HUES64 (cell line): ENCODE results near the gene RNU6-7. TPM values are rescaled to one million over a fixed set of nuclear protein-coding genes. Genes with fewer than 3 reads are reported as not detected.
A peak's percentile ranks its signal among the peaks of the same experiment; 100 is the strongest.

Experiments used
- H3K27ac ChIP-seq: 2 replicates; pipeline ENCODE4 v1.7.0; 2013; ENCODE audit warnings: low read depth, low read length, inconsistent platforms
- H3K27me3 ChIP-seq: 2 replicates; pipeline ENCODE4 v1.6.1; 2013; ENCODE audit warnings: mild to moderate bottlenecking, low read length; ENCODE audit not compliant: insufficient read depth
- H3K36me3 ChIP-seq: 2 replicates; pipeline ENCODE4 v1.6.1; 2013; ENCODE audit warnings: mild to moderate bottlenecking, low read length; ENCODE audit not compliant: insufficient read depth
- H3K4me1 ChIP-seq: 2 replicates; pipeline ENCODE4 v1.6.1; 2013; ENCODE audit warnings: mild to moderate bottlenecking, low read length, moderate library complexity; ENCODE audit not compliant: insufficient read depth
- H3K4me3 ChIP-seq: 2 replicates; pipeline ENCODE4 v1.5.1; 2013; ENCODE audit warnings: mild to moderate bottlenecking, low read length, moderate library complexity
- H3K9ac ChIP-seq: 2 replicates; pipeline ENCODE4 v1.6.1; 2013; ENCODE audit warnings: mild to moderate bottlenecking, low read depth, low read length
- H3K9me3 ChIP-seq: 2 replicates; pipeline ENCODE4 v1.6.1; 2013; ENCODE audit warnings: low read depth, low read length; ENCODE audit not compliant: insufficient read depth
- WGBS: fragments of 150-250, 120-280 bp; methylation state at CpG from one replicate; pipeline ENCODE4 v1.1.7; 2013; ENCODE audit warnings: missing lambda C conversion rate; 5-methylcytosine and 5-hydroxymethylcytosine counted together
- polyA plus RNA-seq, 2 experiments: library from polyadenylated mRNA; stranded (reverse); fragments of 50-300 nt; gene quantifications; one replicate each; pipeline ENCODE4 v1.2.3, GENCODE V29; 2013

RNU6-7 gene
- polyA plus RNA-seq (2013, experiment 1 of 2) = under 0.01 TPM
- polyA plus RNA-seq (2013, experiment 2 of 2) = under 0.01 TPM

GRCh38 chr14:32201816-32202490 lies at the start of gene RNU6-7:
TSS of gene RNU6-7 (plus strand) at chr14:32202045.
- peak within 1 kb of the TSS; percentile 88 for H3K9ac ChIP-seq
- peak within 1 kb of the TSS; percentile 72 for H3K27ac ChIP-seq
- no peaks in the 10 kb centered on the region for H3K36me3 ChIP-seq
- 1% methylated on average over 40 of the region's 40 CpGs for WGBS
- 0 out of 2 replicates have a peak, but pooled peaks cover 3% of the 10 kb centered on the region for H3K4me1 ChIP-seq
- H3K4me3 ChIP-seq = peak within 1 kb of the TSS; percentile 94
- peaks cover 25% of the 10 kb centered on the region; the same call in 1 of the 2 replicates for H3K27me3 ChIP-seq
- H3K9me3 ChIP-seq = no peaks in the 10 kb centered on the region

DNA sequence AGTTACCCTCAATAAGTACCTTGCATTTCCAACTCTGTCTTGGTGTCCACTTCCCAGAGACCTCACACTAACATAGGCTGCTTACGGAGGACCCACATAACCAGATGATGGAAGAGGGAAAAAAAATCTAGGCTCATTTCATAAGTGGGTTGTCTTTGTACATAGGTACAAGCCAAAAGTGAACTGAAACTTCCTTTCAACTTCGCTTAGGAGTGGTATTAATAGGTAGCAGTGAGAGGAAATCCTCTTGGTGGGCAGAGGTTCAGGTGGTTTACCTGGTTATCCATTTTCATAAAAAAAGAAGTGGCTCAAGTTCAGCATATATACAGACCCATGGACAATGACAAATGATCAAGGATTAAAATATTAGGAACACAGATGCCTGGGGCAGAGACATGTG lies 35.8 kb upstream of the RNU6-7 start:
- Histone ChIP-seq H3K27me3 (no peaks in the 10 kb centered on the region), H3K27ac (no peak overlapping the region), H3K36me3 (no peaks in the 10 kb centered on the region), H3K9ac (no peak overlapping the region), H3K4me1 (no peaks in the 10 kb centered on the region), H3K4me3 (no peak overlapping the region), H3K9me3 (no peaks in the 10 kb centered on the region)
- WGBS = 91% methylated on average over 1 of the region's 2 CpGs

DNA sequence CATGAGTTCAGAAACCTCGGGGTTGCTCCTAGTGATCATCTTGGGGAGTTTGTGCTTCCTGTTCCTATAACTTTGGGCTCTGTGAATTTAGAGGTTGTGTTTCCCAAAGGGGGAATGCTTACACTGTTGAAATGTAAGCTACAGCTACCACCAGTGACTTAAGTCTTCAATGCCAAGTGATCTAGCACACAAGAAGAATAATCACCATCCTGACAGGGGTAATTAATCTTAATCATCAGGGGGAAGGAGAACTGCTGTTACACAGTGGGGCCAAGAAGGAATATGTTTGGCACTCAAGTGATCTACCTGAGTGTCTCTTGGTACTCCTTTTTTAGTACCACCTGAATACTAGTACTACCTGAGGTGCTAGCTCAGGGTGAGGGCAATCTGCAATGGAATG lies 34.9 kb upstream of the RNU6-7 start:
- H3K27ac ChIP-seq = no peak overlapping the region
- no peak overlapping the region for H3K9ac ChIP-seq
- H3K4me1 ChIP-seq = no peaks in the 10 kb centered on the region
- 87% methylated on average over 1 of the region's 1 CpG for WGBS
- H3K36me3 ChIP-seq = no peaks in the 10 kb centered on the region
- no peak overlapping the region for H3K4me3 ChIP-seq
- no peaks in the 10 kb centered on the region for H3K27me3 ChIP-seq
- no peaks in the 10 kb centered on the region for H3K9me3 ChIP-seq

DNA sequence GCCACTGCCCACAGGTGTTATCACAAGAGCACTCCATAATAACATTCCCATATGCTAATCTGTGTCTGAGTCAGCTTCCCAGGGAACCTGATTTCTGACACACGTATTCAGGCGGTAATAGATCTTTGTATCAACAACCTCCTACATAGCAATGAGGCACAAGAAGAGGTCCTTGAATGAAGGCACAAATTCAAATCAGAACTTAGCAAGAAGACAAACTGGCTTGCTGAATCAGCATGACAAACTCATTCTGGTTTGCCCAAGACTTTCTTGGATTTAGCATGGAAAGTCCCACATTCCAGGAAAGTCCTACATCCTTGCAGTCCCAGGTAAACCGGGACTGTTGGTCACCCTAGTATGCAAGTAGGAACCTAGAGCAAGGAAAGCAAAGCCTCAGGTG lies 33.9 kb upstream of the RNU6-7 start:
- Histone ChIP-seq H3K4me3 (no peak overlapping the region), H3K9me3 (no peaks in the 10 kb centered on the region), H3K36me3 (no peaks in the 10 kb centered on the region), H3K27ac (no peak overlapping the region), H3K27me3 (no peaks in the 10 kb centered on the region), H3K9ac (no peak overlapping the region), H3K4me1 (no peaks in the 10 kb centered on the region)
- 79% methylated on average over 3 of the region's 3 CpGs for WGBS

GRCh38 chr14:32169191-32169590 lies 32.7 kb upstream of the RNU6-7 start:
- Histone ChIP-seq H3K9me3 (no peaks in the 10 kb centered on the region), H3K4me1 (no peaks in the 10 kb centered on the region), H3K27ac (no peak overlapping the region), H3K36me3 (no peaks in the 10 kb centered on the region), H3K27me3 (no peaks in the 10 kb centered on the region), H3K4me3 (no peak overlapping the region), H3K9ac (no peak overlapping the region)
- 93% methylated on average over 2 of the region's 3 CpGs for WGBS

- 88% methylated on average over 5 of the region's 5 CpGs for WGBS
- Histone ChIP-seq H3K4me3 (no peak overlapping the region), H3K27ac (no peak overlapping the region), H3K9me3 (no peaks in the 10 kb centered on the region), H3K36me3 (no peaks in the 10 kb centered on the region), H3K27me3 (no peaks in the 10 kb centered on the region), H3K4me1 (no peaks in the 10 kb centered on the region), H3K9ac (no peak overlapping the region)
Measured at GRCh38 chr14:32171469-32171868, 30.4 kb upstream of the RNU6-7 start.

GRCh38 chr14:32183151-32184058 lies 18.4 kb upstream of the RNU6-7 start:
- H3K27ac ChIP-seq = no peak overlapping the region
- H3K9ac ChIP-seq = no peak overlapping the region
- H3K4me3 ChIP-seq = no peak overlapping the region
- 100% methylated on average over 2 of the region's 2 CpGs for WGBS
- no peaks in the 10 kb centered on the region for H3K27me3 ChIP-seq
- H3K4me1 ChIP-seq = no peaks in the 10 kb centered on the region
- peaks cover 14% of the 10 kb centered on the region for H3K9me3 ChIP-seq
- H3K36me3 ChIP-seq = no peaks in the 10 kb centered on the region

- Histone ChIP-seq H3K9me3 (peaks cover 14% of the 10 kb centered on the region), H3K4me1 (no peaks in the 10 kb centered on the region), H3K4me3 (no peak overlapping the region), H3K36me3 (no peaks in the 10 kb centered on the region), H3K27me3 (no peaks in the 10 kb centered on the region), H3K9ac (no peak overlapping the region), H3K27ac (no peak overlapping the region)
- no CpG with 5 or more reads among the region's 1 CpG for WGBS
Measured at GRCh38 chr14:32185097-32185496, 16.7 kb upstream of the RNU6-7 start.

- no peaks in the 10 kb centered on the region for H3K27me3 ChIP-seq
- no peaks in the 10 kb centered on the region for H3K36me3 ChIP-seq
- H3K9me3 ChIP-seq = peaks cover 14% of the 10 kb centered on the region
- no peak overlapping the region for H3K4me3 ChIP-seq
- no peaks in the 10 kb centered on the region for H3K4me1 ChIP-seq
- H3K27ac ChIP-seq = no peak overlapping the region
- no peak overlapping the region for H3K9ac ChIP-seq
Measured at GRCh38 chr14:32186248-32186647, 15.6 kb upstream of the RNU6-7 start.

- Histone ChIP-seq H3K9ac (no peak overlapping the region), H3K27me3 (no peaks in the 10 kb centered on the region), H3K27ac (no peak overlapping the region), H3K4me3 (no peak overlapping the region), H3K4me1 (no peaks in the 10 kb centered on the region), H3K9me3 (peaks cover 8% of the 10 kb centered on the region; the same call in 1 of the 2 replicates), H3K36me3 (no peaks in the 10 kb centered on the region)
- 85% methylated on average over 1 of the region's 1 CpG for WGBS
Measured at GRCh38 chr14:32189811-32190210, 12.0 kb upstream of the RNU6-7 start.

DNA sequence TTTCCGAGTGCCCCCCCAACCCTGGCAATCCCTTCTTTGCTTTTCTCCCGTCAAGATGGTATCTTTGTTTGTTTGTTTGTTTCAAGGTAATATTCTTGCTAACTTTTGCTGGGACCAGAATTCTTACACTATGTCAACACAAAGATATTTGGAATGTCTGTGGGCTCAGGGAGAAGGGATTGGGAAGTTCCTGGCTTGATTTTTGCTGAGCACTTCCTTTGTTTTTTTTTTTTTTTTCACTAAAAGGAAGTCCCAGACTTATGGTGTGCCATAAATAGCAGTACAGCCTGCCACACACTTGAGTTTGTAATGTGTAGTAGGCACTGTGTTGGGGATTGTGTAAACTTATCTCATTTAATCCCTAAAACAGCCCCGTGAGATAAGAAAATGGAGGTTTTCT lies 11.2 kb upstream of the RNU6-7 start:
- Histone ChIP-seq H3K4me3 (no peak overlapping the region), H3K27ac (no peak overlapping the region), H3K27me3 (no peaks in the 10 kb centered on the region), H3K36me3 (no peaks in the 10 kb centered on the region), H3K4me1 (no peaks in the 10 kb centered on the region), H3K9ac (no peak overlapping the region), H3K9me3 (no peaks in the 10 kb centered on the region)
- 89% methylated on average over 2 of the region's 3 CpGs for WGBS
